HL-60/S4 treated with retinoic acid at 250 ng/mL for 4 days and 3 days (cell line): ENCODE data around the gene SMO.

ENCODE experiments used
- in situ Hi-C: fragments of 300-500 bp; cut with MboI; formaldehyde crosslinking; loops from 2 replicates; pipeline ENCODE4 v1.7.0; 2022; ENCODE audit warnings: low sequenced_read_pairs

SMO gene

GRCh38 chr7:129188372-129188891 lies at the start of gene SMO:
Gene SMO (plus strand): TSS chr7:129188633. CDS start chr7:129189152, 519 bp downstream.
- in situ Hi-C loops = no loop called here

- in situ Hi-C loops = no loop called here
Observed at GRCh38 chr7:129143724-129144094, 44.7 kb upstream of the SMO start.

- in situ Hi-C loops = no loop called here
Observed at GRCh38 chr7:129144095-129144833, 44.2 kb upstream of the SMO start, which contains the start of gene TSPAN33. Gene TSPAN33 (plus strand): TSS chr7:129144707. CDS start chr7:129144981, 274 bp downstream.

GRCh38 chr7:129144834-129145668 lies 43.4 kb upstream of the SMO start:
- in situ Hi-C loops = no loop called here

GRCh38 chr7:129146237-129146979 lies 42.0 kb upstream of the SMO start:
- in situ Hi-C loops = no loop called here

GRCh38 chr7:129147731-129148130 lies 40.7 kb upstream of the SMO start:
- in situ Hi-C loops = no loop called here

- in situ Hi-C loops = no loop called here
Observed at GRCh38 chr7:129149511-129149910, 38.9 kb upstream of the SMO start.

GRCh38 chr7:129150199-129150996 lies 38.0 kb upstream of the SMO start:
- in situ Hi-C loops = no loop called here

GRCh38 chr7:129157651-129158050 lies 30.8 kb upstream of the SMO start:
- in situ Hi-C loops = no loop called here

- in situ Hi-C loops = no loop called here
Observed at GRCh38 chr7:129159539-129159938, 28.9 kb upstream of the SMO start.

GRCh38 chr7:129160161-129160905 lies 28.1 kb upstream of the SMO start:
- in situ Hi-C loops = no loop called here

GRCh38 chr7:129161524-129162225 lies 26.8 kb upstream of the SMO start:
- in situ Hi-C loops = no loop called here

GRCh38 chr7:129162732-129163131 lies 25.7 kb upstream of the SMO start:
- in situ Hi-C loops = no loop called here

- in situ Hi-C loops = no loop called here
Observed at GRCh38 chr7:129163875-129164544, 24.4 kb upstream of the SMO start.

GRCh38 chr7:129166745-129167144 lies 21.7 kb upstream of the SMO start:
- in situ Hi-C loops = no loop called here

- in situ Hi-C loops = no loop called here
Observed at GRCh38 chr7:129167817-129168216, 20.6 kb upstream of the SMO start.

- in situ Hi-C loops = no loop called here
Observed at GRCh38 chr7:129168231-129169021, 20.0 kb upstream of the SMO start.
